K562 (cell line): ENCODE data around the gene IDH2. TPM values are rescaled to one million over a fixed set of nuclear protein-coding genes. Genes with fewer than 3 reads are reported as not detected.

ENCODE experiments used
- ARID1B ChIP-seq: fragments of 450-650 bp; IDR thresholded peaks from 2 replicates; pipeline ENCODE4 v1.6.1; 2016; ENCODE audit warnings: antibody characterized with exemption, mild to moderate bottlenecking, inconsistent platforms
- CHCHD3 ChIP-seq: fragments of 250-450 bp; sonication (Bioruptor Pico); IDR thresholded peaks from 2 replicates; pipeline ENCODE4 v2.1.2; 2022; ENCODE audit warnings: mild to moderate bottlenecking
- DPF2 ChIP-seq: fragments of 450-650 bp; IDR thresholded peaks from 2 replicates; pipeline ENCODE4 v1.6.1; 2016
- EP300 ChIP-seq: IDR thresholded peaks from 2 replicates; pipeline ENCODE4 v1.6.1; 2012; ENCODE audit warnings: low read length, improper control_type of control experiment
- ETV1 ChIP-seq: fragments of 450-650 bp; conservative IDR thresholded peaks from 2 replicates; pipeline ENCODE4 v1.6.1; 2016; ENCODE audit warnings: missing genetic modification characterization, control low read depth, low read depth, missing compliant biosample characterization
- ETV6 ChIP-seq, 3 experiments: fragments of 150-350 bp in 1 of 3; sonication (generic) in 1 of 3; formaldehyde crosslinking in 1 of 3; IDR thresholded peaks; 2 replicates each; pipeline versions ENCODE4 v1.6.1 to v1.8.0; 2014 to 2022; ENCODE audit warnings: borderline replicate concordance in 2 of 3, low read depth in 2 of 3, antibody characterized with exemption in 1 of 3, low read length in 1 of 3, mild to moderate bottlenecking in 1 of 3, missing genetic modification reagents in 1 of 3
- FOXK2 ChIP-seq, 2 experiments: fragments of 450-650 bp; IDR thresholded peaks in 1 of 2; conservative IDR thresholded peaks in 1 of 2; 2 replicates each; pipeline ENCODE4 v1.6.1; 2016; ENCODE audit warnings: low read depth in 2 of 2, mild to moderate bottlenecking in 1 of 2
- GATAD2A ChIP-seq: fragments of 450-650 bp; IDR thresholded peaks from 2 replicates; pipeline ENCODE4 v1.6.1; 2017
- KDM2B ChIP-seq: fragments of 250-450 bp; sonication (Bioruptor Pico); IDR thresholded peaks from 2 replicates; pipeline ENCODE4 v1.8.0; 2021; ENCODE audit warnings: mild to moderate bottlenecking, moderate library complexity
- MTA2 ChIP-seq: fragments of 450-650 bp; IDR thresholded peaks from 2 replicates; pipeline ENCODE4 v1.6.1; 2016; ENCODE audit warnings: low read depth
- NFE2 ChIP-seq: IDR thresholded peaks from 2 replicates; pipeline ENCODE4 v1.6.1; 2014; ENCODE audit warnings: antibody characterized with exemption, low read depth
- PHTF2 ChIP-seq: fragments of 250-450 bp; sonication (Bioruptor Pico); IDR thresholded peaks from 2 replicates; pipeline ENCODE4 v1.5.0; 2021; ENCODE audit warnings: mild to moderate bottlenecking
- SMARCA4 ChIP-seq: fragments of 450-650 bp; IDR thresholded peaks from 2 replicates; pipeline ENCODE4 v1.6.1; 2016
- SOX6 ChIP-seq: fragments of 450-650 bp; IDR thresholded peaks from 2 replicates; pipeline ENCODE4 v1.6.1; 2014; ENCODE audit warnings: mild to moderate bottlenecking
- TEAD4 ChIP-seq, 2 experiments: sonication (generic) in 1 of 2; formaldehyde crosslinking in 1 of 2; IDR thresholded peaks; 2 replicates each; pipeline versions ENCODE4 v1.6.1 to v1.8.0; 2012 to 2022; ENCODE audit warnings: borderline replicate concordance in 1 of 2, inconsistent platforms in 1 of 2, low read length in 1 of 2, mild to moderate bottlenecking in 1 of 2, missing genetic modification reagents in 1 of 2
- TFAM ChIP-seq: fragments of 250-450 bp; sonication (Bioruptor Pico); conservative IDR thresholded peaks from 2 replicates; pipeline ENCODE4 v1.5.0; 2021; ENCODE audit warnings: mild to moderate bottlenecking, moderate library complexity
- ZNF121 ChIP-seq: sonication (generic); formaldehyde crosslinking; conservative IDR thresholded peaks from 2 replicates; pipeline ENCODE4 v1.8.0; 2022; ENCODE audit warnings: missing genetic modification reagents
- ZNF146 ChIP-seq: IDR thresholded peaks from one replicate; pipeline ENCODE4 v1.6.1; 2018; ENCODE audit warnings: missing compliant biosample characterization; ENCODE audit not compliant: unreplicated experiment
- ZNF316 ChIP-seq: fragments of 450-650 bp; IDR thresholded peaks from 2 replicates; pipeline ENCODE4 v1.6.1; 2016
- polyA plus RNA-seq, 8 experiments: library from polyadenylated mRNA; depleted of rRNA in 4 of 8; stranded (reverse) in 5 of 8; unstranded in 3 of 8; fragments of >200 nt; fragmentation: Nextera tagmentation in 2 of 8; fragmentation: Illumina TruSeq in 1 of 8; extraction: Ambion mirVana in 2 of 8; extraction: Trizol in 1 of 8; gene quantifications; 2 replicates each; pipeline versions ENCODE4 v1.2.1 to v1.2.3, GENCODE V29; 2011 to 2014; ENCODE audit warnings: inconsistent platforms in 1 of 8, missing spikeins in 1 of 8
- total RNA-seq, 7 experiments: library from RNA; depleted of rRNA in 6 of 7; stranded (reverse); fragments of >200 nt in 6 of 7; fragmentation: Illumina TruSeq in 2 of 7; extraction: Trizol in 2 of 7; gene quantifications; 2 replicates each; pipeline versions ENCODE4 v1.2.1 to v1.2.3, GENCODE V29; 2011 to 2021; ENCODE audit warnings: low replicate concordance in 1 of 7
- TF ChIP-seq, protein P1 (sequence below): fragments of 200-800 bp; sonication (Bioruptor generic); IDR thresholded peaks from 2 replicates; pipeline ENCODE4 v1.6.1; 2017; ENCODE audit warnings: missing genetic modification characterization, missing compliant biosample characterization

Gene IDH2
- total and polyA plus RNA-seq, 9 of the 15 experiments (the other 6 are each of a cell fraction or from before 2014, with no cell fraction given): 0.70 to 99.9 (median 59.2) TPM

DNA sequence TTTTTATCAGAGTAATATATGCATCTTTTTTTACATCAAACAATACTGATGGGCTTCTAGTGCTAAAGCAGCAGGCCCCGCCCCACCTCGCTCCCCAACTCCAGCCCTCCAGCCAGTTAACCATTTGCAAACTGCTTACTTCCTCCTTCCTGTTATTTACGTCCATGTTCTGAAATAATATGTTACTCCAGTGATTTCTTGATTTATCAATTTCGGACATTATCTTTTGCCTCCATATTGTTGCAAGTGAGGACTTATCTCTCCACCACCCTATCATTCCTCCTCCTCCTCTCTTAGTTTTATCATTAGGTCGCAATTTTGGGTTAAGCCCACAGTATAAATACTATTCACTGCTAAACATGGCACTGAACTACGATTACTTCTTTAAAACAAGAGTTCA is 61.6 kb downstream of the IDH2 start (continued):
- 0 out of 2 replicates have a peak, but pooled peaks have one; percentile 16 for TF ChIP-seq ETV1 (tag)
- peak; percentile 60; the same call in 1 of the 2 replicates for TF ChIP-seq SOX6
- no peak for TF ChIP-seq ZNF146 (CRISPR knock-in tag)
- TF ChIP-seq, protein P1, sequence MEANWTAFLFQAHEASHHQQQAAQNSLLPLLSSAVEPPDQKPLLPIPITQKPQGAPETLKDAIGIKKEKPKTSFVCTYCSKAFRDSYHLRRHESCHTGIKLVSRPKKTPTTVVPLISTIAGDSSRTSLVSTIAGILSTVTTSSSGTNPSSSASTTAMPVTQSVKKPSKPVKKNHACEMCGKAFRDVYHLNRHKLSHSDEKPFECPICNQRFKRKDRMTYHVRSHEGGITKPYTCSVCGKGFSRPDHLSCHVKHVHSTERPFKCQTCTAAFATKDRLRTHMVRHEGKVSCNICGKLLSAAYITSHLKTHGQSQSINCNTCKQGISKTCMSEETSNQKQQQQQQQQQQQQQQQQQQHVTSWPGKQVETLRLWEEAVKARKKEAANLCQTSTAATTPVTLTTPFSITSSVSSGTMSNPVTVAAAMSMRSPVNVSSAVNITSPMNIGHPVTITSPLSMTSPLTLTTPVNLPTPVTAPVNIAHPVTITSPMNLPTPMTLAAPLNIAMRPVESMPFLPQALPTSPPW (CRISPR knock-in tag): peak; percentile 40; the same call in 1 of the 2 replicates
- TF ChIP-seq FOXK2 (conservative IDR thresholded peaks at IDR 0.05 in 1 of 2, IDR thresholded peaks at IDR 0.05 in 1 of 2; ENCODE audit: low read depth in 2 of 2): peak; percentile 68 to 76; a peak in 3 of 4 replicates
- TF ChIP-seq PHTF2: no peak
- TF ChIP-seq GATAD2A: peak; percentile 18; the same call in 1 of the 2 replicates
- TF ChIP-seq SMARCA4: peak; percentile 72
- peak; percentile 85 for TF ChIP-seq ARID1B
- no peak for TF ChIP-seq TFAM
- TF ChIP-seq NFE2: no peak
- peak; percentile 65 for TF ChIP-seq MTA2
- peak; percentile 71 for TF ChIP-seq TEAD4 (IDR thresholded peaks at IDR 0.05; ENCODE audit: low read length)
- no peak for TF ChIP-seq TEAD4 (CRISPR knock-in tag; IDR thresholded peaks at IDR 0.05; ENCODE audit: borderline replicate concordance)
- no peak for TF ChIP-seq ZNF121 (CRISPR knock-in tag)
- TF ChIP-seq KDM2B (CRISPR knock-in tag): no peak
- TF ChIP-seq ZNF316: no peak
- no peak for TF ChIP-seq CHCHD3
- TF ChIP-seq DPF2: peak; percentile 84
- no peak for TF ChIP-seq ETV6 (IDR thresholded peaks at IDR 0.05; ENCODE audit: borderline replicate concordance in 1 of 2, low read depth in 2 of 2, low read length in 1 of 2)
- no peak for TF ChIP-seq ETV6 (CRISPR knock-in tag; IDR thresholded peaks at IDR 0.05; ENCODE audit: borderline replicate concordance)
- TF ChIP-seq EP300: peak; percentile 41
